OCI-LY3 (cell line): ENCODE measurements around the gene GPR4.

Experiments
- H2AFZ ChIP-seq: fragments of 200-600, 300-600 bp; shearing (Covaris generic); 2 replicates; pipeline ENCODE4 v1.6.0; 2014; ENCODE audit warnings: antibody characterized with exemption, low read depth, low read length
- H3K27ac ChIP-seq: fragments of 200-600, 300-600 bp; sonication (generic); 2 replicates; pipeline ENCODE4 v1.5.1; 2014; ENCODE audit warnings: mild to moderate bottlenecking, low read length, moderate library complexity, mixed read lengths
- H3K27me3 ChIP-seq: fragments of 200-600, 300-600 bp; sonication (generic); 2 replicates; pipeline ENCODE4 v1.6.1; 2014; ENCODE audit warnings: low read depth, low read length, mixed read lengths
- H3K36me3 ChIP-seq: fragments of 200-600, 300-600 bp; sonication (generic); replicated peaks from 2 replicates; pipeline ENCODE3; 2014; ENCODE audit warnings: low read depth, low read length, mixed read lengths
- H3K4me1 ChIP-seq: fragments of 300-600, 200-600 bp; sonication (generic); 2 replicates; pipeline ENCODE4 v1.6.1; 2014; ENCODE audit warnings: low read length, mixed read lengths
- H3K4me2 ChIP-seq: fragments of 200-600, 300-600 bp; sonication (generic); 2 replicates; pipeline ENCODE4 v1.6.1; 2014; ENCODE audit warnings: low read length, mixed read lengths
- H3K4me3 ChIP-seq: fragments of 300-600, 200-600 bp; sonication (generic); 2 replicates; pipeline ENCODE4 v1.5.1; 2014; ENCODE audit warnings: antibody characterized with exemption, mild to moderate bottlenecking, low read length, moderate library complexity
- H3K79me2 ChIP-seq: fragments of 300-600, 200-600 bp; shearing (Covaris generic); 2 replicates; pipeline ENCODE4 v1.6.1; 2014; ENCODE audit warnings: mild to moderate bottlenecking, low read length, mixed read lengths
- H3K9ac ChIP-seq: fragments of 300-600, 200-600 bp; shearing (Covaris generic); 2 replicates; pipeline ENCODE4 v1.6.0; 2014; ENCODE audit warnings: mild to moderate bottlenecking, low read length, moderate library complexity
- H3K9me3 ChIP-seq: fragments of 200-600, 300-600 bp; shearing (Covaris generic); 2 replicates; pipeline ENCODE4 v1.6.1; 2014; ENCODE audit warnings: low read length, mixed read lengths; ENCODE audit not compliant: insufficient read depth
- H4K20me1 ChIP-seq: fragments of 200-600, 300-600 bp; sonication (generic); 2 replicates; pipeline ENCODE4 v1.6.1; 2016; ENCODE audit warnings: low read length, mixed read lengths; ENCODE audit not compliant: insufficient read depth
- CTCF ChIP-seq: fragments of 200-600, 300-600 bp; sonication (generic); IDR thresholded peaks from 2 replicates; pipeline ENCODE4 v1.5.1; 2014; ENCODE audit warnings: antibody characterized with exemption, low read length, low read depth
- EZH2phosphoT487 ChIP-seq: fragments of 200-600 bp; shearing (Covaris generic); IDR thresholded peaks from 2 replicates; pipeline ENCODE4 v1.6.1; 2018; ENCODE audit warnings: antibody characterized with exemption, mixed run types, low read depth

Gene GPR4

GRCh38 chr19:45575216-45575615 is 26.8 kb downstream of the GPR4 start:
- H3K79me2 ChIP-seq, result peaks cover 5% of the 10 kb centered on the region; the same call in 1 of the 2 replicates
- no peak overlapping the region for H2AFZ ChIP-seq
- no peak overlapping the region for H3K9ac ChIP-seq
- H3K27me3 ChIP-seq, result no peaks in the 10 kb centered on the region
- H3K4me3 ChIP-seq, result no peak overlapping the region
- no peak overlapping the region for H3K27ac ChIP-seq
- H3K36me3 ChIP-seq, result peaks cover 2% of the 10 kb centered on the region
- H3K4me1 ChIP-seq, result no peaks in the 10 kb centered on the region
- no peak for TF ChIP-seq CTCF
- no peak for TF ChIP-seq EZH2phosphoT487
- H3K9me3 ChIP-seq, result no peaks in the 10 kb centered on the region
- no peaks in the 10 kb centered on the region for H4K20me1 ChIP-seq
- no peak overlapping the region for H3K4me2 ChIP-seq

- Histone ChIP-seq H3K4me3 (no peak overlapping the region), H3K4me1 (no peaks in the 10 kb centered on the region), H3K27ac (no peak overlapping the region), H2AFZ (no peak overlapping the region), H4K20me1 (no peaks in the 10 kb centered on the region), H3K9ac (no peak overlapping the region), H3K79me2 (peaks cover 5% of the 10 kb centered on the region; the same call in 1 of the 2 replicates), H3K4me2 (no peak overlapping the region), H3K36me3 (peaks cover 2% of the 10 kb centered on the region), H3K9me3 (no peaks in the 10 kb centered on the region), H3K27me3 (no peaks in the 10 kb centered on the region)
- TF ChIP-seq CTCF (no peak), EZH2phosphoT487 (no peak)
These were observed 27.5 kb downstream of the GPR4 start for GRCh38 chr19:45574526-45574925.

- TF ChIP-seq CTCF (no peak), EZH2phosphoT487 (no peak)
- no peaks in the 10 kb centered on the region for H3K9me3 ChIP-seq
These were observed 30.4 kb downstream of the GPR4 start for GRCh38 chr19:45571457-45572220.

GRCh38 chr19:45569619-45570421 is 32.2 kb downstream of the GPR4 start:
- H3K4me1 ChIP-seq, result no peaks in the 10 kb centered on the region
- H4K20me1 ChIP-seq, result peaks cover 4% of the 10 kb centered on the region; the same call in 1 of the 2 replicates
- no peak overlapping the region for H3K9ac ChIP-seq
- H2AFZ ChIP-seq, result no peak overlapping the region
- no peak overlapping the region for H3K27ac ChIP-seq
- H3K4me2 ChIP-seq, result no peak overlapping the region
- TF ChIP-seq CTCF, result peak; percentile 77
- TF ChIP-seq EZH2phosphoT487, result no peak
- H3K27me3 ChIP-seq, result no peaks in the 10 kb centered on the region
- no peaks in the 10 kb centered on the region; the same call in 1 of the 2 replicates for H3K79me2 ChIP-seq
- peaks cover 2% of the 10 kb centered on the region for H3K36me3 ChIP-seq
- H3K4me3 ChIP-seq, result no peak overlapping the region
- no peaks in the 10 kb centered on the region for H3K9me3 ChIP-seq

More at GRCh38 chr19:45571457-45572220, 30.4 kb downstream of the GPR4 start:
- Histone ChIP-seq H3K36me3 (peaks cover 2% of the 10 kb centered on the region), H3K4me1 (no peaks in the 10 kb centered on the region), H3K79me2 (no peaks in the 10 kb centered on the region; the same call in none of the 2 replicates), H3K9ac (no peak overlapping the region), H3K27ac (no peak overlapping the region), H3K4me2 (no peak overlapping the region), H3K27me3 (no peaks in the 10 kb centered on the region), H4K20me1 (peaks cover 4% of the 10 kb centered on the region; the same call in 1 of the 2 replicates), H3K4me3 (no peak overlapping the region), H2AFZ (no peak overlapping the region)
